ENCODE data around the gene AZU1.

DNA sequence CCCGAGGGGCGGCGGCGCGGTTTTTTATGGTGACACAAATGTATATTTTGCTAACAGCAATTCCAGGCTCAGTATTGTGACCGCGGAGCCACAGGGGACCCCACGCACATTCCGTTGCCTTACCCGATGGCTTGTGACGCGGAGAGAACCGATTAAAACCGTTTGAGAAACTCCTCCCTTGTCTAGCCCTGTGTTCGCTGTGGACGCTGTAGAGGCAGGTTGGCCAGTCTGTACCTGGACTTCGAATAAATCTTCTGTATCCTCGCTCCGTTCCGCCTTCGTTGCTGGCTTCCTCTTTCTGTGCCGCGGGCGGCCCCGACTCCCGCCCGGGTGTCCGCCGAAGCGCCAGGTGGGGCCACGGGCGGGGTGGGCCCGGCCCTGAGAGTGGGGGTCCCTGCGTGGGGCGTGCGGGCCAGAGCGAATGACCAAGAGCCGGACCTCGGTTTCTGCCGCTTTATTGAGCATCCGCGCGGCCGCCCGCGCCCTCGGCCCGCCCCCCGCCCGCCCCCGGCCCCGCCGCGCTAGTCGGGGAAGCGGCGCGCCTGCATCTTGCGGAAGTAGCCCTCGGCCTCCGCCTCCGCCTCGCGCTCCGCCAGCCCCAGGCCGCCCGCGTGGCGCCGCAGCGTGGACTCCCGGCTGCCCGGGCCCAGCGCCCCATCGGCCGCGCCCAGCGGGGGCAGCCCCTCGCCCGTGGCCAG, 15.4 kb upstream of the AZU1 start:
- TF ChIP-seq CTCF (IDR thresholded peaks at IDR 0.05) (no peak), POLR2A (IDR thresholded peaks at IDR 0.05) (no peak), POLR2AphosphoS5 (IDR thresholded peaks at IDR 0.05) (no peak), EP300 (IDR thresholded peaks at IDR 0.05) (no peak)

All from stomach (tissue), 4 donors.